GM19468 (cell line): ENCODE data around the gene MTAP.

Source experiments
- ATAC-seq: cut with Tn5 transposase; IDR thresholded peaks from one replicate; pipeline ENCODE4 v1.9.1; 2021; ENCODE audit warnings: mild to moderate bottlenecking, moderate library complexity, moderate number of reproducible peaks; ENCODE audit not compliant: unreplicated experiment; ENCODE audit errors: extremely low read depth

Gene MTAP

DNA sequence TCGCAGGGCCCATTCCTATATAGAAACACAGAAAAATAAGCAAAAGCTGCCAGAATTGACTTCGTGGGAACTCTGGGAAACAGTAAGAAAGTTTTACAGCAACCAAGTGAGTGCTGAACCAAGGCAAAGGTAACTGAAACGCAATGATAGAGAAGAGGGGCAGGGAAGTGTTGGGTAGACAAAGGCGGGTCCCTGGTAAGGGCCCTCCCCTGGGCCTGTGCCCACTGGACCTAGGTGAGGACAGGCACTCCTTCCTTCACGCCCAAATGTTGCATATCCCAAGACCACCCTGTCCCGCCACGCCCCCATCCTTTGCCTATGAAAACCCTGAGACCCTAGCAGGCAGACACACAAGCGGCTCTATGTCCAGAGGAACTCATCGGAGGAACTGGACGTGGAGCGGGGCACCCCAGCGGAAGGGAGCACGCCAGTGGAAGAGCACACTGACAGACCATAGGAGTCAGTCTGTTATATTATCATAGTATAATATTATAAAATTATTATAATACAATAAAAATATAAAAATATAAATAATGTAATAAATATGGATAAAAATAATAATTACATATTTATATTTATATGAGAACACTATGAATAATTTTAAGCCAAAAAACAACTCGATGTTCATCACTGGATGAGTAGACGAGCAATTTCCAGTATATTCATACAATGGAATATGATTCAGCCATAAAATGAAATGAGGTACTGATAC lies 163.9 kb downstream of the MTAP start:
- ATAC-seq = no peak

DNA sequence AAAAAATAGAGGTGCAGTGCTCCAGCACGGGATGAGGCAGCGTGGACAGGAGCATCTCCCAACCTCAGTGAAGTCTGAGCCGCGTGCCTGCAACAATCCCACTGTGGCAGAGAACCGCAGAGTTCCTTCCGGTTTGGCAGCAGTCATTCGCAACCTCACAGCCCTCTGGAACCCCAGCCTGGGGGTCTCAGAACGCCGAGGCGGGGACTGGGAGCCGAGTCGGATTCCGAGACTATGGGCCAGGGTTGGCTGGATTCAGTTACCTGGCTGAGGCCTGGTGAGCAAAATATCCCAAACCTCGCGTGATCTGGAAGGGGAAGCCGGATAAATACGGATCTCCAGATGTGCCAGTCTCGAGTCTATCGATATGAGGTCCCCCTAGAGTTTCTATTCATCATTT lies 164.7 kb downstream of the MTAP start:
- ATAC-seq = no peak

DNA sequence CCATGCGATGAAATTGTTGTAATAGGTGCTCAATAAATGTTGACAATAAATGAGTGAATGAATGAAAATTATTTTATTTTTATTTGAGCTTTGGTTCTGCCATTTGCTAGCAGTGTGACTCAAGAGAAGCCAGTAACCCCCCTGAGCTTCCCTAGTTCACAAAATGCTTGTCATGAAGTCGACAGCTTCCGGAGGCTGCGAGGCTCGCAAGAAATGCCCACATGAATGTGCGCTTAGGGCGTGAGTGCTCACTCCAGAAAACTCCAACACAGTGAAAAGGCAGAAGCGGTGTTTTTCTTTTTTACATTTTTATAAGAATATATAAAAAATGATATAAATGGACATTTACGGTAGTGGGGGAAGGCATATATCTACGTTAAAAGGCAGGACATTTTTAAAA lies 165.3 kb downstream of the MTAP start:
- no peak for ATAC-seq

DNA sequence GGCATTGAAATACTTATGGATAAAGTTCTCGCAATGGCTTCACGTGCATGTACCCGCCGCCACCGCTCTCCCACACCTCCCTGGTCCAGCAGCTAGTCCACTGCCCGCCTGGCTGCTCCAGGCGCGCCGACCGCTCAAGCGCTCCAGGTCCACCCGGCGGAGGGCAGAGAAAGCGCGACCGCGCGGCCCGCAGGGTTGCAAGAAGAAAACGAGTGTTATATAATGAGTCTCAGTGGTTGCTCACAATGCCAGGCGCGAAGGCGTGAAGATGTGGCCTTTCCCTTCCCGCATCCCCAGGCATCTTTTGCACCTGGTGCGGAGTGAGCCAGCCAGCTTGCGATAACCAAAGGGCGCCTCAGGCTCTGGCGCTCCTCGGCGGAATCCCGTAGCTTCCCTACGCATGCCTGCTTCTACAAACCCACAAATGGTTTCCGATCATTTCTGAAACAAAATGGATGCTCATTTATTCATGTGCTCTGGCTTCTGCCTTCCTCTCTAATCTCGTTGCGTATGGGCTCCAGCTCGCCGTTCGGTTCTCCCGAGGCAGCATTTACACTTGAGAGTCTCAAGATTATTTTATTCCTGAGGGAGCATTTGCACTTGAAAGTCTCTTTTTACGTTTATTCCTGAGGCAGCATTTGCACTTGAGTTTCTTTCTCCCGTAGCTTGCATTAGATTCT lies 166.0 kb downstream of the MTAP start:
- ATAC-seq = no peak

DNA sequence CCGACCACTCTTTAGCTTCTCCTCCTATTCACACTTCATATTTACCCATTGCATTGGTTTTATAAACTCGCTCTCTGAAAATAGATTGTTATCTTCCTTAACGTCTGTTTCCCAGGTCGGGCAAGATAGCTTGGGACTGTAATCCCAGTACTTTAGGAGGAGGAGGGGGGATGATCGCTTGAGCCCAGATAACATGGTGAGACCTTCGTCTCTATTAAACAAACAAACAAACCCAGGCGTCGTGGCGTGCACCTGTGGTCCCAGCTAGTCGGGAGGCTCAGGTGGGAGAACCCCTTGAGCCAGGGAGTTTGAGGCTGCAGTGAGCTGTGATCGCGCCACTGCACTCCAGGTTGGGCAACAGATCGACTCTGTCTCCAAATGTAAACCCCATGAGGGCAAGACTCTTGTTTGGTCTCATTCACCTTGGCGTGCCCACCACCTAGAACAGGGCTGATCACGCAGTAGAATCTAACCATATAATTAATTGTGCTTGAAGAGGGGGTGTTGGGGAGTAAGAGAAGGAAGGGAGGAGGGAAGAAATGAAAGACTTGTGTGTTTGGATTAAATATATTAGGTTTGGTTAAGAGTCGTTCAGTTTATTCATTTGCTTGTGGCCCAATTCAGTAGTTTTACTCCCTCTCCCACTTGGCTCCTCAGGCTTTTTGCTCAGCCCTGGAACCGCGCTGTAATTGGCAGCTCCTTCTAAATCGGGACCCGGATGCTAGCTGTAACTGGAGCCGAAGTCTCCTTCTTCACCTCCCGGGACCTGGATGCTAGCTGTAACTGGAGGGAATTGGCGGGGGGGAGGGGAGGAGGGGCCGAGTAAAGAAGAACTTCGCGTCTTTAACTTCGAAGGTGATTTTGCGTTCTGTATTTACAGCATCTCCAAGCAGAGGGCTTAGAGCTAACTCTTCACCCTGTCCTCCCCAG lies 166.8 kb downstream of the MTAP start:
- ATAC-seq = no peak

DNA sequence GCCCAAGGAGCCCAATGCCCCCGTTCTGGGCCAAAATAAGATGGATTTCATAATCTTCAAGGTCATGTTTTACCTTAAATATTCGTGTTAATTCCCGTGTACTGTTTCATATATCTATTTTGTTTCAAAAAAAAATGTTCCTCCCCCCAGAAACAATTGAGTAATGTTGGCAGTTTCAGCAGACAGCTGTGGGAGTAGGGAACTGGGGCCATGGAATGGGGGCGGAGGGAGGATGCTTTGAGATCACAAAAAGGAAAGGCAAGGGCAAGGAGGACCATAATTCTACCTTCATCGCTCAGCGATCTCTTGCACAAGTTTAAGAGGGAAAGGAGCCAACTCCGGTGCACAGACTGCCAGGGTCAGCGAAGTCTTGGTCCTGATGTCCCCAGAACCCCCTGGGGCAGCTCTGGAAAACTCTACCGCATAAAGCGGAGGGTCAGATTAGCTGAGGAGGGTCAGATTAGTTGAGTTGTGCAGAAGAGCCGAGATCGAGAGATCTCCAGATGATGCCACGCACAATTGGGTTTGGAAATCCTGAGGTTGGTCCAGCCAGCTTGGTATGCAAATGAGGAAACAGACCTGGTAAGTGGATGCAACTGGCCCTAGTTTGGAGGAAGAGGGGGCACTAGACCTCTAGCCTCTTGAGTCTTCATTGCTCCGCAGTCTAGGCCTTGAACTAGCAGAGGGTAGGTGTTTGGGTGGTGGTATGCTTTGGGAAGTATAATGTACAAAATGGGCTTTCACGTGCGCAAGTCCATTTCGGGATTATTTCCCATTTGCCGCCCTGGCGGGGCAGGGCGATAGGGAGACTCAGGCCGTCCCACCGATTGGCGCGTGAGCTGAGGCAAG lies 167.7 kb downstream of the MTAP start:
- no peak for ATAC-seq

DNA sequence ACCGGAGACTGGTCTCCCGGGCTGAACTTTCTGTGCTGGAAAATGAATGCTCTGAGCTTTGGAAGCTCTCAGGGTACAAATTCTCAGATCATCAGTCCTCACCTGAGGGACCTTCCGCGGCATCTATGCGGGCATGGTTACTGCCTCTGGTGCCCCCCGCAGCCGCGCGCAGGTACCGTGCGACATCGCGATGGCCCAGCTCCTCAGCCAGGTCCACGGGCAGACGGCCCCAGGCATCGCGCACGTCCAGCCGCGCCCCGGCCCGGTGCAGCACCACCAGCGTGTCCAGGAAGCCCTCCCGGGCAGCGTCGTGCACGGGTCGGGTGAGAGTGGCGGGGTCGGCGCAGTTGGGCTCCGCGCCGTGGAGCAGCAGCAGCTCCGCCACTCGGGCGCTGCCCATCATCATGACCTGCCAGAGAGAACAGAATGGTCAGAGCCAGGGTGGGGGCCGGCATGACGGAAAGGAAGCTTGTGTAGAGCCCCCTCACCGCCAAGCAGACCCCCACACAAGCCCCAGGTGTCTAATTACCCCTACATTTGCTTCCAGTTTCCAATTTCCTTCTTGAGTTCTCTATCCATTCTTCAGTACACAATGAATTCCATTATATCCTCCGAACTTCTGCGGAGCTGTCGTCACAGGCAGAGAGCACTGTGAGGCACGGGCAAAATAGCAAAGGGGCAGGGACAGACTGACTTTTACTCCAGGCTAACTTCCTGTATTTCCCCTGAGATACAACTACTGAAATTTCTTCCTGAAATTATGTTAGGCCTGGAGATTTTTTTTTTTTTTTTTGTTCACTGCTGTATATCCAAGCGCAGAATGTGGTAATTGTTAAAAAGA lies 168.6 kb downstream of the MTAP start:
- ATAC-seq = no peak

DNA sequence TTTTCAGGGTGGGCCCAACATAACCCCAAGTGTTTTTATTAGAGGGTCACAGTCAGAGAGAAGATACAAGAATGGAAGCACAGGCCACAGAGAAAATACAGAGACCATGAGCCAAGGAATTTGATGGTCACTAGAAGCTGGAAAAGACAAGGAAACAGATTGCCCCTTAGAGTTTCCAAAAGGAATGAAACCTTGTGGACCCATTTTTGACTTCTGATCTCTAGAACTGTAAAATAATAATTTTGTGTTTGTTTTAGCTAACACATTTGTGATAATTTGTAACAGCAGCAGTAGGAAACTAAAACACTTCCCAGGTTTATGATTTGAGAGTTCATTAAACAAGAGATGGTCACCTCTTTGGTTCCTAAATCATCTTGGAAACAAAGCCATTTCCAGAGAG lies 169.9 kb downstream of the MTAP start:
- ATAC-seq = no peak

DNA sequence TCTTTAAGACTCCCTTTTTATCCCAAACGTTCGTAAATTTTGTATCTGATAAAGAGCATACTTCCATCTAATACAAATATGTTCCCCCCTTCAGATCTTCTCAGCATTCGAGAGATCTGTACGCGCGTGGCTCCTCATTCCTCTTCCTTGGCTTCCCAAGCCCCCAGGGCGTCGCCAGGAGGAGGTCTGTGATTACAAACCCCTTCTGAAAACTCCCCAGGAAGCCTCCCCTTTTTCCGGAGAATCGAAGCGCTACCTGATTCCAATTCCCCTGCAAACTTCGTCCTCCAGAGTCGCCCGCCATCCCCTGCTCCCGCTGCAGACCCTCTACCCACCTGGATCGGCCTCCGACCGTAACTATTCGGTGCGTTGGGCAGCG lies 171.9 kb downstream of the MTAP start:
- no peak for ATAC-seq

DNA sequence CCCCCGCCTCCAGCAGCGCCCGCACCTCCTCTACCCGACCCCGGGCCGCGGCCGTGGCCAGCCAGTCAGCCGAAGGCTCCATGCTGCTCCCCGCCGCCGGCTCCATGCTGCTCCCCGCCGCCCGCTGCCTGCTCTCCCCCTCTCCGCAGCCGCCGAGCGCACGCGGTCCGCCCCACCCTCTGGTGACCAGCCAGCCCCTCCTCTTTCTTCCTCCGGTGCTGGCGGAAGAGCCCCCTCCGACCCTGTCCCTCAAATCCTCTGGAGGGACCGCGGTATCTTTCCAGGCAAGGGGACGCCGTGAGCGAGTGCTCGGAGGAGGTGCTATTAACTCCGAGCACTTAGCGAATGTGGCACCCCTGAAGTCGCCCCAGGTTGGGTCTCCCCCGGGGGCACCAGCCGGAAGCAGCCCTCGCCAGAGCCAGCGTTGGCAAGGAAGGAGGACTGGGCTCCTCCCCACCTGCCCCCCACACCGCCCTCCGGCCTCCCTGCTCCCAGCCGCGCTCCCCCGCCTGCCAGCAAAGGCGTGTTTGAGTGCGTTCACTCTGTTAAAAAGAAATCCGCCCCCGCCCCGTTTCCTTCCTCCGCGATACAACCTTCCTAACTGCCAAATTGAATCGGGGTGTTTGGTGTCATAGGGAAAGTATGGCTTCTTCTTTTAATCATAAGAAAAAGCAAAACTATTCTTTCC lies 172.4 kb downstream of the MTAP start:
- peak; percentile 34 for ATAC-seq

DNA sequence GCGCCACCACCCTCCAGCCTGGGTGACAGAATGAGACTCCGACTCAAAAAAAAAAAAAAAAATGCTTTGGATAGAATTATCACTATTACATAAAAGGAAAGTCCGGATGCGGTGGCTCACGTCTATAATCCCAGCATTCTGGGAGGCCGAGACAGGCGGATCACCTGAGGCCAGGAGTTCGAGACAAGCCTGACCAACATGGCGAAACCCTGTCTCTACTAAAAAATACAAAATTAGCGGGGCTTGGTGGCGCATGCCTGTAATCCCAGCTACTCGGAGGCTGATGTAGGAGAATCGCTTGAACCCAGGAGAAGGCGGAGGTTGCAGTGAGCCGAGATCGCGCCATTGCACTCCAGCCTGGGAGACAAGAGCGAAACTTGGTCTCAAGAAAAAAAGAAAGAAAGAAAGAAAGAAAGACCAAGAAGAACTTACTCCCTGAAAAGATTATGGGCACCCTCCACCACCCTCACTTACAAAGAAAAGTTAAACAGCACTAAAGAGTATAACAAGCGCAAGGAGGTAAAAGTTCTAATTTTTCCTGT lies 174.0 kb downstream of the MTAP start:
- no peak for ATAC-seq

DNA sequence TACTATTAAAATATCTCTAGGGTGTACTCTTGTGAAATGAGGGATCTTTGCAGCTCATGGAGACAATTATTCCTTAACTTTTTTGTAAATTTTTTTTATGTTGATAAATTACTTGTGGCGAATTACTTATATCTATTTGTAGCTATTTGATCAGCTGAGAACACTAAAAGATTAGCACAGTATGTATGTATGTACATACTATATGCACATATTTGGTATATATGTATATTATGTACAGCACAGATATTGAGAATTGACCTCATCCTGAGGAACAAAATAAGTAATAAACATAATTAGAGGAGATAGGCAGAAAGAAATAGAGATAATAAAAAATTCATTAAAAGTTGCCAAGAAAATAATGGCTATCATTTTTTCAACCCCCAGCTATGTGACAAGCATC lies 180.0 kb downstream of the MTAP start:
- no peak for ATAC-seq

DNA sequence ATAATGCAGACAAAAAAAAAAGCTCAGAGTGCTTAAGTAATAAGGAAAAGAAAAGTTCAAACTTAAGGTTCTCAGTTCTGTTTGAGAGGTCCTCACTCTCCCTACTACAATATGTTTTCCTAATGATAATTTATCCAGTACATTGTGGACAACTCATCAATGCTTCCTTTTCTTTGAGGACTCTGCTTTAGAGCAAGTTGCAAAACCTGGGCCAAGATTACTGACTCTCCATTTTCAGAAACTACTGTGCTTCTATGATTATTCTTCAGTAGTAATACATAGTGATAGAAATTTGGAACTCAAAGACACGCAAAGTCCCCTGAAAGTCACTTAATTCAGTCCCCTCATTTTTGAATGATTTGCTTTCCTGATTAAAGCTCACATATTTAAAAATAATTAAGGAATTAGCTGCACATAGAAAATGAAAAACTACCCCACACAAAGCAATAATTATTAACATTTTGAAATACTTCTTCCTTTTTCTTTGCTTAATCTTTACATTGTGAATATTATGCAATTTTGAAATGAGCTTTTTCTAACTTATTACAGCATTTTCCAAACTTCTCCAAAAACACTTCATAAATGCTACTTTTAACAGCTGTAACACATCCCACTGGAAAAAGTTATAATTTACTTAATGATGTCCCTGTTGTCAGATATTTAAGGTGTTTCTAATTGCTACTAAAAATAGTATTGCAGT lies 180.6 kb downstream of the MTAP start:
- no peak for ATAC-seq

DNA sequence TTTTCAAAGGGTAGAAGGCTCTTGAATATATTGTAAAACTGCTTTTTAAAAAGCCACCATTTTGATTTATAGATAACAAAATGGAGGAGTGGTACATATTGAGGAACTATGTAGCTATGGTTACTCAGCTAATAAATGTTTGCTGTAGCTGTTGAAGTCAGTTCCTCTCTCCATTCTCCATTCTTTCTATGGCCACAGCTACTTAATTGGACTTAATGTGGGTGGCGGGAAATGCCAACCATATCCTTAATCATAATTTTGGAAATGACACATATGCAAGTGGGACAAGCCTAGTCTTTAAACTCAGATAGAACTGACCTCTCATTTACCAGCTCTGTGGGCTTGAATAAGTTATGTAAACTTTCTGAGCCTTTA lies 181.1 kb downstream of the MTAP start:
- ATAC-seq = no peak

DNA sequence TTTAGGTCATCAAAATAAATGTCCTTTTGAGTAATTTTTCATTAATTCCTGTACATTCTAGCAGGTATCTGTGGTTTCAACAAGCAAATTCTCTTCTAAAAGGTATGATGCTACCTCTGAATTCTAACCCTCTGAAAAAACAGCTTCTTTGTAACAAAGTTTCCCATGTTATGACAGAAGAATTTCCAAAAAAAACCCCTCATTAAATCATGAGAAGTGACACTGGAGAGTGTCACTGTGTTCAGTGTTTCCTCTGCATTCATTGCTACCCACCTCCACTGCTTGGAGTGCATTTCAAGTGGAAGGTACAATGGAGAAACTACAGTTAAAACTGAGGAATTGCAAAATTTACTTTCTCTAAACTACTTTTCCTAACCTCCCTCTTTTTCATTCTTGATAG lies 181.7 kb downstream of the MTAP start:
- ATAC-seq = no peak

DNA sequence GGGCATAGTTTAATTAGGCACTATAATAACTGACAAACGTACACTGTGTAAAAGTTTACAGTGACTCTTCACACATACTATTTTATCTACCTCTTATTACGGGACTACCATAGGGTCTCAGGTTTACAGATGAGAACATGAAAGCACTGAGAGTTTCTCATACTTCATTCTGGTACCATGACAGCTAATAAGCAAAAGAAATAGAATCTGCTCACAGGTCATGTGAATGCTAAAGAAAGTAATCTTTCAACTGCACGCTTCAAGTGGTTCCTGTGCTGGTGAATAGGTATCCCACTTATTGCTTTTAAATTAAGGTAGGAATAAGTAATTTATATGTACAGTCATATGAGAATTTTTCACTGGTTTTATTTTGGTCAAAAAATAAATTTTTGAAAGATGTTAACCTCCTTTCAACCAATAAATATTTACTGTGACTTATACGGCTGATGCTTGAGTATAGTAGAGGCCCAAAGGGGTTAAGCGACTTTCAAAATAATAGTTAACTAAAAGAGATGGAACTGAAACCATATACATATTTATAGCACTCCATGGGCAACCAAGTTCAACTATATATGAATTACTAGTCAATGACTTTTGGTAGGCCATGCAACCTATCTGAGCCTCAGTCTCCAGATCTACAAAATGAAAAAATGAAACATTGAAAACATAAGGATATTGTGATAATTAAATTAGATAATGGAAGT lies 183.7 kb downstream of the MTAP start:
- ATAC-seq = peak; percentile 59
